ENCODE data around the gene AOAH. TPM values are rescaled to one million over a fixed set of nuclear protein-coding genes. Genes with fewer than 3 reads are reported as not detected.

The AOAH gene
- total RNA-seq, 1 donor from 2014 or later: 0.40 TPM

DNA sequence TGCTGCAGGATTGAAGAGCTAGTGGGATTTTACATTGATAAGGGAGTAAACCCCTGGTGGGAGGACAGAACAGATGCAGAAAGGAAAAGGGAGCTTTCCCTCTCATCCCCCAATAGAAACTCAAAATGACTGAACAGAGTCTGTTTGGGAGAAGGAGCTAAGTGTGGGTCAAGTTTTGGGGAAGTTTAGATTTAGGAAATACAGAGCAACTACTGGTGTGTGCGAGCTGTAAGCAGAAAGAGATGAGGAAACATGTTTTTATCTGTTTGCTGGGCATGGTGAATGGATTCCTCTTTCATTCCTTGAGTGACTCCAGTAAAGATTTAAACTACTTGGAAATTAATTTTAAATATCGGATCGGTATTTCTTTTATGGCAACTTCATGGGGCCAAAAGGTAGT lies 132.7 kb downstream of the AOAH start:
- Mint-ChIP-seq H3K4me1 (no peaks in the 10 kb centered on the region), H3K36me3 (no peaks in the 10 kb centered on the region), H3K9me3 (peaks cover 6% of the 10 kb centered on the region), H3K4me3 (no peak overlapping the region), H3K27ac (no peak overlapping the region), H3K27me3 (ENCODE audit: low read depth) (peaks cover 6% of the 10 kb centered on the region)
- no peak for DNase-seq (ENCODE audit: low spot score in 2 of 2, unreplicated experiment in 2 of 2)
- TF ChIP-seq, protein P1, sequence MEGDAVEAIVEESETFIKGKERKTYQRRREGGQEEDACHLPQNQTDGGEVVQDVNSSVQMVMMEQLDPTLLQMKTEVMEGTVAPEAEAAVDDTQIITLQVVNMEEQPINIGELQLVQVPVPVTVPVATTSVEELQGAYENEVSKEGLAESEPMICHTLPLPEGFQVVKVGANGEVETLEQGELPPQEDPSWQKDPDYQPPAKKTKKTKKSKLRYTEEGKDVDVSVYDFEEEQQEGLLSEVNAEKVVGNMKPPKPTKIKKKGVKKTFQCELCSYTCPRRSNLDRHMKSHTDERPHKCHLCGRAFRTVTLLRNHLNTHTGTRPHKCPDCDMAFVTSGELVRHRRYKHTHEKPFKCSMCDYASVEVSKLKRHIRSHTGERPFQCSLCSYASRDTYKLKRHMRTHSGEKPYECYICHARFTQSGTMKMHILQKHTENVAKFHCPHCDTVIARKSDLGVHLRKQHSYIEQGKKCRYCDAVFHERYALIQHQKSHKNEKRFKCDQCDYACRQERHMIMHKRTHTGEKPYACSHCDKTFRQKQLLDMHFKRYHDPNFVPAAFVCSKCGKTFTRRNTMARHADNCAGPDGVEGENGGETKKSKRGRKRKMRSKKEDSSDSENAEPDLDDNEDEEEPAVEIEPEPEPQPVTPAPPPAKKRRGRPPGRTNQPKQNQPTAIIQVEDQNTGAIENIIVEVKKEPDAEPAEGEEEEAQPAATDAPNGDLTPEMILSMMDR (IDR thresholded peaks at IDR 0.05; ENCODE audit: unreplicated experiment): no peak

GRCh38 chr7:36589391-36589790 lies 134.9 kb downstream of the AOAH start:
- peaks cover 6% of the 10 kb centered on the region for H3K9me3 Mint-ChIP-seq
- no peak for DNase-seq (ENCODE audit: low spot score in 2 of 2, unreplicated experiment in 2 of 2)
- no peaks in the 10 kb centered on the region for H3K36me3 Mint-ChIP-seq
- TF ChIP-seq, protein P1 (IDR thresholded peaks at IDR 0.05; ENCODE audit: unreplicated experiment): no peak
- no peak overlapping the region for H3K27ac Mint-ChIP-seq
- no peak overlapping the region for H3K4me3 Mint-ChIP-seq
- H3K4me1 Mint-ChIP-seq: no peaks in the 10 kb centered on the region
- peaks cover 12% of the 10 kb centered on the region for H3K27me3 Mint-ChIP-seq (ENCODE audit: low read depth)

GRCh38 chr7:36583318-36583717 lies 141.0 kb downstream of the AOAH start:
- peaks cover 5% of the 10 kb centered on the region for H3K27me3 Mint-ChIP-seq (ENCODE audit: low read depth)
- TF ChIP-seq, protein P1 (IDR thresholded peaks at IDR 0.05; ENCODE audit: unreplicated experiment): no peak
- H3K4me3 Mint-ChIP-seq: no peak overlapping the region
- H3K9me3 Mint-ChIP-seq: peaks cover 19% of the 10 kb centered on the region
- H3K36me3 Mint-ChIP-seq: no peaks in the 10 kb centered on the region
- no peak for DNase-seq (ENCODE audit: low spot score in 2 of 2, unreplicated experiment in 2 of 2)
- no peak overlapping the region for H3K27ac Mint-ChIP-seq
- H3K4me1 Mint-ChIP-seq: no peaks in the 10 kb centered on the region

GRCh38 chr7:36575832-36576231 lies 148.5 kb downstream of the AOAH start:
- Mint-ChIP-seq H3K9me3 (peaks cover 45% of the 10 kb centered on the region), H3K27me3 (ENCODE audit: low read depth) (no peaks in the 10 kb centered on the region), H3K4me1 (peaks cover 9% of the 10 kb centered on the region), H3K4me3 (no peak overlapping the region), H3K36me3 (no peaks in the 10 kb centered on the region), H3K27ac (no peak overlapping the region)
- TF ChIP-seq, protein P1 (IDR thresholded peaks at IDR 0.05; ENCODE audit: unreplicated experiment): no peak
- no peak for DNase-seq (ENCODE audit: low spot score in 2 of 2, unreplicated experiment in 2 of 2)

DNA sequence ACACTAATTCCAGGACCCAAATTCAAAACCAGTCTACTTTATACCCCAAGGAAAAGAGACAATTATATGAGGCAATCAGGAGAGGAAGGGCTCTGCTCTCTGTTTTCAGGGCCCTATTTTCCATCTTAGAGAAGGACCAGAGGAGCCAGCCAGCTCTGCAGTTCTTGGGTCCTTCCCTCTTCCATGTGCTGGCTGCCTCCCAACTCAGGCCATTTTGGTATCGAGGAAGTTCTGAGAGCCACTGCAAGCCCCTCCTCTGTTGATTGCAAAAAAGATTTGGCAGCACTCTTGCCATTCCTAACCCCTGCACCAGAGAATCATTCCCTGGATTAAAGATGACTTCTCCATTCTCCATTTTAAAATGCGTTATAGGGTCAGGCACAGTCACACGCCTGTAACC lies 151.2 kb downstream of the AOAH start:
- Mint-ChIP-seq H3K27me3 (ENCODE audit: low read depth) (peaks cover 2% of the 10 kb centered on the region), H3K4me1 (peaks cover 9% of the 10 kb centered on the region), H3K9me3 (peaks cover 24% of the 10 kb centered on the region), H3K36me3 (no peaks in the 10 kb centered on the region), H3K27ac (no peak overlapping the region), H3K4me3 (no peak overlapping the region)
- DNase-seq (ENCODE audit: low spot score in 2 of 2, unreplicated experiment in 2 of 2): no peak
- TF ChIP-seq, protein P1 (IDR thresholded peaks at IDR 0.05; ENCODE audit: unreplicated experiment): no peak

DNA sequence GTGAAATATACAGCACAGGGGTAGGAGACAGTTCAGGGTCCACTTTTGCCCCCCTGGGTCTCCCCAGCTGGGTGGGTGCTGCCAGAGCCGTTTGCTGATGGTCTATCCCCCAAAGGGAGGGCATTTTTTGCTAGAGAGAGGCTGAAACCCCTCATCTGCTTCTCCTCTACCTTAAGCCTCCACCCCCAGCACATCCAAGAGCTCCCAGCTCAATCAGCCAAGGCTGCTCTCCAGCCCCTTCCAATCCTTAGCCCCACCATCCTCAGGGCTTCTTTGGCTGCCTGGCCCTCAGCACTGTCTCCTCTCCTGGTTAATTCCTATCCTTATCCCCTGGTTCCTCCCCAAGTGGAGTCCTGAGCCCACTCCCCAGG lies 153.1 kb downstream of the AOAH start:
- Mint-ChIP-seq H3K27ac (no peak overlapping the region), H3K36me3 (no peaks in the 10 kb centered on the region), H3K4me1 (peaks cover 9% of the 10 kb centered on the region), H3K4me3 (no peak overlapping the region), H3K27me3 (ENCODE audit: low read depth) (peaks cover 2% of the 10 kb centered on the region), H3K9me3 (peaks cover 10% of the 10 kb centered on the region)
- TF ChIP-seq, protein P1 (IDR thresholded peaks at IDR 0.05; ENCODE audit: unreplicated experiment): no peak
- DNase-seq (ENCODE audit: low spot score in 2 of 2, unreplicated experiment in 2 of 2): no peak
